GM12873 (cell line): ENCODE measurements around the gene TBC1D22B.

Experiments
- TF ChIP-seq, protein P1 (sequence below): IDR thresholded peaks from 2 replicates; pipeline ENCODE4 v1.5.1; 2012; ENCODE audit warnings: low read depth, mild to moderate bottlenecking, moderate library complexity, low read length, control low read depth; ENCODE audit not compliant: insufficient read depth; ENCODE audit errors: missing control alignments

Gene TBC1D22B

DNA sequence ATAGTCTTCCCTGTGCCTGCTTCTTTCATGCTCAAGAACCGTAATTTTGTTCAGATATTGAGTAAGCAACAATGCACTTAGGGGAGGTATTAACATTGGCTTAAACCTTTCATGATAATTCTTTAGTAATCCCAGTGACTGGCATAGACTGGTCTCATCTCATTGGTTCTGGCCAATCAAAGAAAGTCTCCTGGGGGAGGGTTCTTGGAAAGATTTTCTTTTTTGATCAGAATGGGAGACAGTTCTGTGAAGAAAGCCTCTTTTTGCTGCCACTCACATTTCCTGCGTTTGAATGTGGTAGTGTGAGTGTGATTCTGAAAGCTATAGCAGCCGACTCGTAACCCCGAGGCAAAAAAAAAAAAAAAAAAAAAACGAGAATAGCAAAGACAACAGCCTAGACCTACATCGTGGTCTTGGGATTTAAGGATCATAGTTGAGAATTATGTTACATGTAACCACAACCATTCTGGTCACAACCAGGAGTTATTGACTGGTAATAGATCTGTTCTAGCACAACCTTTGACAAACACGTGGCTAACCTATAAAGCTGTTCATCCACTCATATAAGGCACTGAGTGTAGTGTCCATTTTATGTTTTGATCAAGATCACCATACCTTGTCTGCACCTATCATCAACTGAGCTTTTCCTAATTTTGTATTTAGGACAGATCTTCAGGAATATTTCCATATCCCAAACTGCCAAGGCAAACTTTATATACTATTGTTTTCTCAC lies 15.4 kb downstream of the TBC1D22B start:
- TF ChIP-seq, protein P1, sequence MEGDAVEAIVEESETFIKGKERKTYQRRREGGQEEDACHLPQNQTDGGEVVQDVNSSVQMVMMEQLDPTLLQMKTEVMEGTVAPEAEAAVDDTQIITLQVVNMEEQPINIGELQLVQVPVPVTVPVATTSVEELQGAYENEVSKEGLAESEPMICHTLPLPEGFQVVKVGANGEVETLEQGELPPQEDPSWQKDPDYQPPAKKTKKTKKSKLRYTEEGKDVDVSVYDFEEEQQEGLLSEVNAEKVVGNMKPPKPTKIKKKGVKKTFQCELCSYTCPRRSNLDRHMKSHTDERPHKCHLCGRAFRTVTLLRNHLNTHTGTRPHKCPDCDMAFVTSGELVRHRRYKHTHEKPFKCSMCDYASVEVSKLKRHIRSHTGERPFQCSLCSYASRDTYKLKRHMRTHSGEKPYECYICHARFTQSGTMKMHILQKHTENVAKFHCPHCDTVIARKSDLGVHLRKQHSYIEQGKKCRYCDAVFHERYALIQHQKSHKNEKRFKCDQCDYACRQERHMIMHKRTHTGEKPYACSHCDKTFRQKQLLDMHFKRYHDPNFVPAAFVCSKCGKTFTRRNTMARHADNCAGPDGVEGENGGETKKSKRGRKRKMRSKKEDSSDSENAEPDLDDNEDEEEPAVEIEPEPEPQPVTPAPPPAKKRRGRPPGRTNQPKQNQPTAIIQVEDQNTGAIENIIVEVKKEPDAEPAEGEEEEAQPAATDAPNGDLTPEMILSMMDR = no peak

DNA sequence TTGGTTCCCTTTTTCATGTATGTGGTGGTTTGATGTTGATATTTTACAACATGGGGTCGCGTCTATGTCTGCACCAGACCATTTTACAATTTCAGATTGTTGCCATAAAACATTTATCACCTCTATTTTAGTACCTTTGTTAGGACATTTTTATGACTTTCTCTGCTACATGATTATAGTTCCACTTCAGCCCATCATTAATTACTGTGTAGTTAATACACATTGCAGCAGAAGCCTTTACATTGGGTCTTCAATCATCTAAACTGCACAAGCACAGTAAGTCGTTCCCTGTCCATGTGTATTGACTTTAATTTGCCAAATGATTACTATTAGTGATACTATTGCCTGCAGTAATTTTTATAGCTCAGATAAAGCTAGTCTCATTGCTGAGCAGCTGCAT lies 16.1 kb downstream of the TBC1D22B start:
- TF ChIP-seq, protein P1 = no peak

DNA sequence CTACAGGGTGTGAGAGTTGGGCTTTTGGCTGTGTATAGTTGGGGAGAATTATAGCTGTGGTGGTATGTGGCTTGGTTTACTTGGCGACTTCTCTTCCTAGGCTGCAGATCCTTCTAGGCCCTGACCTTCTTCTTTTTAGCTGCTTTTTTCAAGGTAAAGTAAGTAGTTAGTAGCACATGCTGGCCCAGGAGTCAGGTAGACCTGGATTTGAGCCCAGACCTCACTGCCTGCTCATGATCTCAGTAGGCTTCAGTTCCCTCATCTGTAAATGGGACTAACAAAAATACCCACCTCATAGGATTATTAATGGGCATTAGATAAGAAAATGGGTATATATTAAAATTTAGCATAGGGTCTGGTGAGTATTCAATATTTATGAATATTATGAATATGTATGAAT lies 17.8 kb downstream of the TBC1D22B start:
- TF ChIP-seq, protein P1 = no peak

DNA sequence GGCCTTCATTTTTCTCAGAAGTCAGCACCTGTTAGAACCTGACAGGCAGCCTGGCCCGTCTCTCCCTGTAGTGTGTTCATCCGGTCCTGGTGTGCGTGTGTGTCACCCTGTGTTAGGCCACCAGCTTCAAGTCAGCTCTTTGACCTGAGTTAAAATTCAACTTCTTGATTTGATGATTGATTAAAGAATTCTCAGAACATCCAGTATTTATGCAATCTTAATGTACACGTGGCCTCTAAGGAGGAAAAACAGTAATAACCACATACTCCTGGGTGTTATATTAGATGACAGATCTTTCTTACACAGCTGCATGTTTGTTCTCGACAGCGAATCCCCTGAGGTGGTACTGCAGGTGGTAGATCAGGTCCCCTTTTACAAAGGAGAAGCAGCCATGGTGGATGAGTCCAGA lies 19.4 kb downstream of the TBC1D22B start:
- TF ChIP-seq, protein P1 = no peak

GRCh38 chr6:37279366-37280134 lies 22.0 kb downstream of the TBC1D22B start:
- TF ChIP-seq, protein P1 = no peak

DNA sequence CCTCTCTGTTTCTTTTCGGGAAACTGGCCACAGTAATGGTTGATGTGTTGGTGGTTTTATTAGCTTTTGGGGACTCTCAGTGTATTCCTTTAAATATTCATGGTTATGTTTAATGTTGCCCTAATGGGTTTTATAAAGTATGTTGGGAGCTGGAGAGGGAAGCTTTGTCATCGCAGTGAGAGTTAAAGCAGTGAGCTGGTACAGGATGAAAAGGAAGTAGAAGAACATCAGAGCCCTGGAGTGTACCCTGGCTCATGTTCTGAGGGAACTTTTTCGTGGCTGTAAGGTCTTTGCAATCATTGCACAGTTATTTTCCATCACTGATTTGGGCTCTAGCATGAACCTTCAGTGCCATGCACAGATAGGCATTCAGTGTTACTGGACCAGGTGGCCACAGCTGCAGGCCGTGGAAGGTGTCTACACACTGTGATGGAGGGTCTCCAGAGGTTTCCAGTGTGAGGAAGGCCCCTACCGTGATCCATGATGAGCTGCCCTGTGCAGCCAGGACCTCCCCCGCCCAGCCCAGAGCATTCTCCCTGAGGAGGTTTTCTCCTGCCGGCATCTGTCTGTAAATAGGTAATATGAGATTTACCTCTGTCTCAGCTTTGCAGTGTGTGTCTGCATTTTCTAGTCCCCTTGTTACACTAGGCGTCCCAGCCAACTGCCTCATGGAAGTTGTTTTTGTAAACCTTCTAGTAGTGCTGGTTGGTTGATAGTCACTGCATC lies 22.8 kb downstream of the TBC1D22B start:
- TF ChIP-seq, protein P1 = no peak

- TF ChIP-seq, protein P1 = no peak
Observed at GRCh38 chr6:37282371-37282770, 24.8 kb downstream of the TBC1D22B start.
